DND-41 (cell line): ENCODE results near the gene SRRM3.

Experiments used
- ATAC-seq: fragments of 200-7000 bp; cut with Tn5 transposase; 3 replicates; pipeline ENCODE4 v1.9.1; 2021; ENCODE audit warnings: low read depth; ENCODE audit not compliant: insufficient read depth
- DNase-seq: peaks from one replicate; pipeline ENCODE4 v3.0.0-alpha.2; 2020
- H2AFZ ChIP-seq: 2 replicates; pipeline ENCODE4 v1.6.0; 2012; ENCODE audit warnings: low read depth, low read length
- H3K27ac ChIP-seq: 2 replicates; pipeline ENCODE4 v1.5.1; 2012; ENCODE audit warnings: low read length, inconsistent platforms
- H3K27me3 ChIP-seq: fragments of 200-600 bp; sonication (generic); 2 replicates; pipeline ENCODE4 v1.6.0; 2012; ENCODE audit warnings: low read length, mild to moderate bottlenecking, inconsistent platforms; ENCODE audit not compliant: insufficient read depth, poor library complexity
- H3K36me3 ChIP-seq: 2 replicates; pipeline ENCODE4 v1.5.1; 2012; ENCODE audit warnings: low read length, inconsistent platforms; ENCODE audit not compliant: insufficient read depth
- H3K4me1 ChIP-seq: 2 replicates; pipeline ENCODE4 v1.5.1; 2012; ENCODE audit warnings: mild to moderate bottlenecking, low read length; ENCODE audit not compliant: insufficient read depth
- H3K4me2 ChIP-seq: 2 replicates; pipeline ENCODE4 v1.6.0; 2012; ENCODE audit warnings: mild to moderate bottlenecking, moderate library complexity, low read length, inconsistent platforms; ENCODE audit not compliant: insufficient read depth
- H3K4me3 ChIP-seq, 2 experiments: fragments of 200-600 bp in 1 of 2; shearing (Covaris generic) in 1 of 2; 2 replicates each; pipeline ENCODE4 v1.5.1; 2012 to 2016; ENCODE audit warnings: inconsistent platforms in 2 of 2, low read length in 2 of 2, mild to moderate bottlenecking in 2 of 2, low read depth in 1 of 2, moderate library complexity in 1 of 2
- H3K79me2 ChIP-seq: 2 replicates; pipeline ENCODE4 v1.6.0; 2012; ENCODE audit warnings: low read length, inconsistent platforms; ENCODE audit not compliant: insufficient read depth
- H3K9ac ChIP-seq: 2 replicates; pipeline ENCODE4 v1.6.0; 2012; ENCODE audit warnings: low read depth, mild to moderate bottlenecking, inconsistent platforms, low read length, moderate library complexity
- H3K9me3 ChIP-seq: 2 replicates; pipeline ENCODE4 v1.5.1; 2012; ENCODE audit warnings: low read length, moderate library complexity, mild to moderate bottlenecking, inconsistent platforms; ENCODE audit not compliant: insufficient read depth, severe bottlenecking
- H4K20me1 ChIP-seq: 2 replicates; pipeline ENCODE4 v1.6.0; 2012; ENCODE audit warnings: low read length; ENCODE audit not compliant: insufficient read depth
- EZH2 ChIP-seq: IDR thresholded peaks from 3 replicates; pipeline ENCODE4 v1.6.1; 2012; ENCODE audit warnings: borderline replicate concordance, low read depth, mild to moderate bottlenecking, moderate library complexity, low read length, inconsistent platforms; ENCODE audit not compliant: severe bottlenecking
- TF ChIP-seq, protein P1 (sequence below): IDR thresholded peaks from 2 replicates; pipeline ENCODE4 v1.5.1; 2012; ENCODE audit warnings: borderline replicate concordance, low read length, moderate library complexity, mild to moderate bottlenecking; ENCODE audit not compliant: poor library complexity, severe bottlenecking; ENCODE audit errors: extremely low read depth

SRRM3 gene

DNA sequence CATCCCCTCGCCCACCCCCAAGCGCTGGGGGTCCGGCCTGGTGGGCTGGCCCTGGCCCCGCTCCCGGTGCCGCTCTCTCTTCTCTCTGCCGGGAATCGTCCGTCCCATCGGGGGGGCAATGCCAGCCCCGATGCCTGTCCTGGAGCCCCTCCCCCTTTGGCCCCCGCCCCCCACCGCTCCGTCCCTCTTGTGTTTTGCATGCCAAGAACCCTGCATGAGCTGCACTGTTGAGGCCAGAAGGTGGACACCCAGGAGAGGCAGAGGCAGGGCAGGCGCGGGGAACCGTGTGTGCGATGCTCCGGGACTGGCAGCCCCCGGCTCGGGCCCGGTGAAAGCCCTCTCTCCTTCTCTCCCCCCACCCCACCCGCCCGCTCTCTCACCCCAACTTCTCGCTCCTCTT, 78.7 kb downstream of the SRRM3 start:
- no peaks in the 10 kb centered on the region for H3K27me3 ChIP-seq
- DNase-seq: no peak

DNA sequence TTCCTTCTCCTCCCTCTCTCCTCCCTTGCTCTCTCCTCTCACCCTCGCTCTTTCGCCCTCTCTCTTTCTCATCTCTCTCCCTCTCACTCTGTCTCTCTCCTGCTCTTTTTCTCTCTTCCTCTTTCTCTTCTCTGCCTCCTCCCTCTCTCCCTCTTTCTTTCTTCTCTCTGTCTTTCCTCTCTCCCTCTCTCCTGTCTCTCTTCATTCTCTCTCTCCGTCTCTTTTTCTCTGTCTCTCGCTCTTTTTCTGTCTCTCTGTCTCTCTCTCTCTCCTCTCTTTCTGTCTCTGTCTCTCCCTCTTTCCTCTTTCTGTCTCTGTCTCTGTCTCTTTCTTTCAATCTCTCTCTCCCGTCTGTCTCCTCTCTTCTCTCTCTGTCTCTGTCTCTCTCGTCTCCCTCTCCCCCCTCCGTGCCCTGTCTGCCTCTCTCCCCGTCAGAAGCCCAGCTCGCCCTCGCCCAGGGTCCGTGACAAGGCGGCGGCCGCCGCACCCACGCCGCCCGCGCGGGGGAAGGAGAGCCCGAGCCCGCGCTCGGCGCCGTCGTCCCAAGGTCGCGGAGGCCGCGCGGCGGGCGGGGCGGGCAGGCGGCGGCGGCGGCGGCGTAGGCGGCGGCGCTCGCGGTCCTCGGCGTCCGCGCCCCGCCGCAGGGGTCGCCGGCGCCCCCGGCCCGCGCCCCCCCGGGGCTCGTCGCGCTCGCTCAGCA, 79.5 kb downstream of the SRRM3 start:
- Histone ChIP-seq H4K20me1 (no peaks in the 10 kb centered on the region), H3K36me3 (no peaks in the 10 kb centered on the region), H3K27ac (no peak overlapping the region), H3K79me2 (no peaks in the 10 kb centered on the region), H3K9ac (no peak overlapping the region), H3K4me1 (no peaks in the 10 kb centered on the region), H3K4me3 (no peak overlapping the region), H3K9me3 (no peaks in the 10 kb centered on the region), H3K4me2 (no peak overlapping the region), H3K27me3 (no peaks in the 10 kb centered on the region), H2AFZ (no peak overlapping the region)
- ATAC-seq: no peak
- DNase-seq: no peak
- TF ChIP-seq EZH2: no peak
- TF ChIP-seq, protein P1, sequence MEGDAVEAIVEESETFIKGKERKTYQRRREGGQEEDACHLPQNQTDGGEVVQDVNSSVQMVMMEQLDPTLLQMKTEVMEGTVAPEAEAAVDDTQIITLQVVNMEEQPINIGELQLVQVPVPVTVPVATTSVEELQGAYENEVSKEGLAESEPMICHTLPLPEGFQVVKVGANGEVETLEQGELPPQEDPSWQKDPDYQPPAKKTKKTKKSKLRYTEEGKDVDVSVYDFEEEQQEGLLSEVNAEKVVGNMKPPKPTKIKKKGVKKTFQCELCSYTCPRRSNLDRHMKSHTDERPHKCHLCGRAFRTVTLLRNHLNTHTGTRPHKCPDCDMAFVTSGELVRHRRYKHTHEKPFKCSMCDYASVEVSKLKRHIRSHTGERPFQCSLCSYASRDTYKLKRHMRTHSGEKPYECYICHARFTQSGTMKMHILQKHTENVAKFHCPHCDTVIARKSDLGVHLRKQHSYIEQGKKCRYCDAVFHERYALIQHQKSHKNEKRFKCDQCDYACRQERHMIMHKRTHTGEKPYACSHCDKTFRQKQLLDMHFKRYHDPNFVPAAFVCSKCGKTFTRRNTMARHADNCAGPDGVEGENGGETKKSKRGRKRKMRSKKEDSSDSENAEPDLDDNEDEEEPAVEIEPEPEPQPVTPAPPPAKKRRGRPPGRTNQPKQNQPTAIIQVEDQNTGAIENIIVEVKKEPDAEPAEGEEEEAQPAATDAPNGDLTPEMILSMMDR: no peak

More for the DNA sequence above, 78.7 kb downstream of the SRRM3 start:
- no peaks in the 10 kb centered on the region for H3K9me3 ChIP-seq
- no peak for ATAC-seq
- H3K4me3 ChIP-seq: no peak overlapping the region
- H4K20me1 ChIP-seq: no peaks in the 10 kb centered on the region
- no peaks in the 10 kb centered on the region for H3K4me1 ChIP-seq
- H3K9ac ChIP-seq: no peak overlapping the region
- no peak overlapping the region for H3K27ac ChIP-seq
- H2AFZ ChIP-seq: no peak overlapping the region
- H3K36me3 ChIP-seq: no peaks in the 10 kb centered on the region
- TF ChIP-seq, protein P1: no peak
- no peak for TF ChIP-seq EZH2
- no peaks in the 10 kb centered on the region for H3K79me2 ChIP-seq
- no peak overlapping the region for H3K4me2 ChIP-seq

DNA sequence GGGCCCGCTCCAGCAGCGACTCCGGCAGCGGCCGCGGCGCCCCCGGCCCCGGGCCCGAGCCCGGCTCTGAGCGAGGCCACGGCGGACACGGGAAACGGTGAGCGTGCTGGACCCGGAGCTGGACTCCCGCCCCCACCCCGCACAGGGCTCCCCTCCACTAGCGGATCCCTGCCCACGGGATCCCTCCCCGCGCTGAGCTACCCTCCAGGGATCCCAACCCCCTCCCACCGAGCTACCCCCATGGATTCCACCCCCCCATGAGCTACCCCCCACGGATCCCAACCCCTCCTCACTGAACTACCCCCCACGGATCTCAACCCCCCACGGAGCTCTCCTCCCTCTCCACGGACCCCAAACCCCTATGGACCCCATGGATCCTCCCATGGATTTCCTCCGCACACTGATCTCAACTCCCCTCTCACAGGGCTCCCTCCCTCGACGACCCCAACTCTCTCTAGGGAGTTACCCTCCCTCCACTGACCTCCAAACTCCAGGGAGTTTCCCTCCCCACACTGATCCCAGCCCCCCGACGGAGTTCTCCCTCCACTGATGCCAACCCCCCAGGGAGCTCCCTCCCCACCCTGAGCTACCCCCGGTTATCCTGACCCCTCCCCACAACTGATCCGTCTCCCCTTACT, 80.1 kb downstream of the SRRM3 start:
- Histone ChIP-seq H3K27me3 (no peaks in the 10 kb centered on the region), H3K27ac (no peak overlapping the region), H3K4me1 (no peaks in the 10 kb centered on the region), H2AFZ (no peak overlapping the region), H3K9ac (no peak overlapping the region), H3K4me3 (no peak overlapping the region), H3K4me2 (no peak overlapping the region), H3K36me3 (no peaks in the 10 kb centered on the region), H4K20me1 (no peaks in the 10 kb centered on the region), H3K79me2 (no peaks in the 10 kb centered on the region), H3K9me3 (no peaks in the 10 kb centered on the region)
- ATAC-seq (no peak), DNase-seq (no peak)
- no peak for TF ChIP-seq EZH2
- TF ChIP-seq, protein P1: no peak
